WTC11 (cell line): Measurements from ENCODE around the gene CTNNAL1.

Experiments used
- CREM ChIP-seq: sonication (generic); formaldehyde crosslinking; IDR thresholded peaks from 2 replicates; pipeline ENCODE4 v1.8.1; 2022; ENCODE audit warnings: mild to moderate bottlenecking, missing genetic modification reagents, moderate library complexity
- ESRRA ChIP-seq: sonication (generic); formaldehyde crosslinking; IDR thresholded peaks from 2 replicates; pipeline ENCODE4 v1.8.1; 2022; ENCODE audit warnings: mild to moderate bottlenecking, missing genetic modification reagents, borderline replicate concordance
- GABPB1 ChIP-seq: sonication (generic); formaldehyde crosslinking; IDR thresholded peaks from 2 replicates; pipeline ENCODE4 v1.8.1; 2023; ENCODE audit warnings: mild to moderate bottlenecking, missing genetic modification reagents
- NR2C2 ChIP-seq: sonication (generic); formaldehyde crosslinking; IDR thresholded peaks from 2 replicates; pipeline ENCODE4 v1.8.0; 2022; ENCODE audit warnings: mild to moderate bottlenecking, missing genetic modification reagents
- SP1 ChIP-seq: sonication (generic); formaldehyde crosslinking; conservative IDR thresholded peaks from 2 replicates; pipeline ENCODE4 v1.8.1; 2022; ENCODE audit warnings: missing genetic modification reagents
- TEAD4 ChIP-seq: sonication (generic); formaldehyde crosslinking; IDR thresholded peaks from 2 replicates; pipeline ENCODE4 v1.8.0; 2022; ENCODE audit warnings: mild to moderate bottlenecking, missing genetic modification reagents
- USF2 ChIP-seq: sonication (generic); formaldehyde crosslinking; IDR thresholded peaks from 2 replicates; pipeline ENCODE4 v1.8.1; 2023; ENCODE audit warnings: mild to moderate bottlenecking, missing genetic modification reagents, moderate library complexity
- ZNF232 ChIP-seq: sonication (generic); formaldehyde crosslinking; IDR thresholded peaks from 2 replicates; pipeline ENCODE4 v1.8.0; 2022; ENCODE audit warnings: mild to moderate bottlenecking, missing genetic modification reagents
- TF ChIP-seq, protein P1 (sequence below): fragments of 200-600 bp; IDR thresholded peaks from 2 replicates; pipeline ENCODE4 v1.8.0; 2022; ENCODE audit warnings: antibody characterized with exemption
- TF ChIP-seq, protein P2 (sequence below): sonication (generic); formaldehyde crosslinking; IDR thresholded peaks from 2 replicates; pipeline ENCODE4 v1.8.0; 2022; ENCODE audit warnings: mild to moderate bottlenecking, missing genetic modification reagents
- TF ChIP-seq, protein P3 (sequence below): sonication (generic); formaldehyde crosslinking; IDR thresholded peaks from 2 replicates; pipeline ENCODE4 v1.8.0; 2022; ENCODE audit warnings: mild to moderate bottlenecking, missing genetic modification reagents
- TF ChIP-seq, protein P4 (sequence below): sonication (generic); formaldehyde crosslinking; IDR thresholded peaks from 2 replicates; pipeline ENCODE4 v1.8.1; 2022; ENCODE audit warnings: low read depth, missing genetic modification reagents, borderline replicate concordance

GRCh38 chr9:109046346-109046745, 33.0 kb upstream of the CTNNAL1 start:
- TF ChIP-seq, protein P1, sequence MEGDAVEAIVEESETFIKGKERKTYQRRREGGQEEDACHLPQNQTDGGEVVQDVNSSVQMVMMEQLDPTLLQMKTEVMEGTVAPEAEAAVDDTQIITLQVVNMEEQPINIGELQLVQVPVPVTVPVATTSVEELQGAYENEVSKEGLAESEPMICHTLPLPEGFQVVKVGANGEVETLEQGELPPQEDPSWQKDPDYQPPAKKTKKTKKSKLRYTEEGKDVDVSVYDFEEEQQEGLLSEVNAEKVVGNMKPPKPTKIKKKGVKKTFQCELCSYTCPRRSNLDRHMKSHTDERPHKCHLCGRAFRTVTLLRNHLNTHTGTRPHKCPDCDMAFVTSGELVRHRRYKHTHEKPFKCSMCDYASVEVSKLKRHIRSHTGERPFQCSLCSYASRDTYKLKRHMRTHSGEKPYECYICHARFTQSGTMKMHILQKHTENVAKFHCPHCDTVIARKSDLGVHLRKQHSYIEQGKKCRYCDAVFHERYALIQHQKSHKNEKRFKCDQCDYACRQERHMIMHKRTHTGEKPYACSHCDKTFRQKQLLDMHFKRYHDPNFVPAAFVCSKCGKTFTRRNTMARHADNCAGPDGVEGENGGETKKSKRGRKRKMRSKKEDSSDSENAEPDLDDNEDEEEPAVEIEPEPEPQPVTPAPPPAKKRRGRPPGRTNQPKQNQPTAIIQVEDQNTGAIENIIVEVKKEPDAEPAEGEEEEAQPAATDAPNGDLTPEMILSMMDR = no peak
- TF ChIP-seq TEAD4 (no peak), NR2C2 (CRISPR knock-in tag) (no peak), CREM (no peak), USF2 (CRISPR knock-in tag) (no peak), ZNF232 (CRISPR knock-in tag) (no peak), SP1 (no peak), ESRRA (CRISPR knock-in tag) (no peak), GABPB1 (CRISPR knock-in tag) (no peak)
- TF ChIP-seq, protein P2, sequence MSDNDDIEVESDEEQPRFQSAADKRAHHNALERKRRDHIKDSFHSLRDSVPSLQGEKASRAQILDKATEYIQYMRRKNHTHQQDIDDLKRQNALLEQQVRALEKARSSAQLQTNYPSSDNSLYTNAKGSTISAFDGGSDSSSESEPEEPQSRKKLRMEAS (CRISPR knock-in tag) = no peak
- TF ChIP-seq, protein P3, sequence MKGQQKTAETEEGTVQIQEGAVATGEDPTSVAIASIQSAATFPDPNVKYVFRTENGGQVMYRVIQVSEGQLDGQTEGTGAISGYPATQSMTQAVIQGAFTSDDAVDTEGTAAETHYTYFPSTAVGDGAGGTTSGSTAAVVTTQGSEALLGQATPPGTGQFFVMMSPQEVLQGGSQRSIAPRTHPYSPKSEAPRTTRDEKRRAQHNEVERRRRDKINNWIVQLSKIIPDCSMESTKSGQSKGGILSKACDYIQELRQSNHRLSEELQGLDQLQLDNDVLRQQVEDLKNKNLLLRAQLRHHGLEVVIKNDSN (CRISPR knock-in tag) = no peak
- TF ChIP-seq, protein P4, sequence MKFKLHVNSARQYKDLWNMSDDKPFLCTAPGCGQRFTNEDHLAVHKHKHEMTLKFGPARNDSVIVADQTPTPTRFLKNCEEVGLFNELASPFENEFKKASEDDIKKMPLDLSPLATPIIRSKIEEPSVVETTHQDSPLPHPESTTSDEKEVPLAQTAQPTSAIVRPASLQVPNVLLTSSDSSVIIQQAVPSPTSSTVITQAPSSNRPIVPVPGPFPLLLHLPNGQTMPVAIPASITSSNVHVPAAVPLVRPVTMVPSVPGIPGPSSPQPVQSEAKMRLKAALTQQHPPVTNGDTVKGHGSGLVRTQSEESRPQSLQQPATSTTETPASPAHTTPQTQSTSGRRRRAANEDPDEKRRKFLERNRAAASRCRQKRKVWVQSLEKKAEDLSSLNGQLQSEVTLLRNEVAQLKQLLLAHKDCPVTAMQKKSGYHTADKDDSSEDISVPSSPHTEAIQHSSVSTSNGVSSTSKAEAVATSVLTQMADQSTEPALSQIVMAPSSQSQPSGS (CRISPR knock-in tag) = no peak
